HCT116 (cell line): ENCODE data around the gene CD68. TPM values are rescaled to one million over a fixed set of nuclear protein-coding genes. Genes with fewer than 3 reads are reported as not detected.

Experiments used
- ATAC-seq: fragments of 200-7000 bp; cut with Tn5 transposase; 2 replicates; pipeline ENCODE4 v1.9.1; 2020; ENCODE audit warnings: mild to moderate bottlenecking, moderate library complexity
- Bru-seq: library from RNA; stranded (reverse); fragments of 400-500 nt; gene quantifications from one replicate; lab custom pipeline; 2021; lab: Mats Ljungman, UMichigan
- BruChase-seq, 2 experiments: library from RNA; stranded (reverse); fragments of 400-500 nt; gene quantifications; one replicate each; lab custom pipeline; 2021; lab: Mats Ljungman, UMichigan
- BruUV-seq: library from RNA; stranded (reverse); fragments of 400-500 nt; replicated peaks from 2 replicates; lab custom pipeline; 2021; lab: Mats Ljungman, UMichigan
- CTCF ChIA-PET: fragments of 300-600 bp; sonication (Branson Sonifier 250); formaldehyde crosslinking; loops from one replicate; lab custom pipeline; 2021; ENCODE audit warnings: antibody characterized with exemption; lab: Charles Lee
- POLR2A ChIA-PET: fragments of 300-600, 350-600 bp; sonication (Branson Sonifier 250); formaldehyde crosslinking; loops from one replicate; lab custom pipeline; 2021; ENCODE audit warnings: antibody characterized with exemption; lab: Charles Lee
- RAD21 ChIA-PET, 2 experiments: fragments of 300-600 bp; sonication (Branson Sonifier 250); formaldehyde crosslinking; loops; one replicate each; lab custom pipeline; 2023; ENCODE audit warnings: low total read pairs in 2 of 2; ENCODE audit not compliant: uncharacterized antibody in 2 of 2, unreplicated experiment in 2 of 2, low non-redundant PET in 1 of 2; lab: Charles Lee
- DNase-seq: peaks from one replicate; pipeline ENCODE4 v3.0.0-alpha.2; 2010; ENCODE audit warnings: low read depth, low spot score
- H2AFZ ChIP-seq: fragments of 200-600 bp; shearing (Covaris generic), sonication (generic); 2 replicates; pipeline ENCODE4 v1.6.1; 2017; ENCODE audit warnings: low read depth, mixed run types, mixed read lengths, antibody characterized with exemption, low read length; ENCODE audit not compliant: poor library complexity, severe bottlenecking
- H3K27ac ChIP-seq: 2 replicates; pipeline ENCODE4 v1.5.1; 2012; ENCODE audit warnings: low read depth, low read length
- H3K27me3 ChIP-seq: fragments of 200-600 bp; sonication (generic); 2 replicates; pipeline ENCODE4 v1.6.1; 2016; ENCODE audit warnings: mixed run types, low read length, mixed read lengths; ENCODE audit not compliant: insufficient read depth
- H3K36me3 ChIP-seq, 2 experiments: fragments of 200-500 bp in 1 of 2; fragments of 200-600 bp in 1 of 2; sonication (Bioruptor generic) in 1 of 2; sonication (generic) in 1 of 2; 2 replicates each; pipeline versions ENCODE4 v1.5.1 to v1.6.1; 2014 to 2016; ENCODE audit warnings: low read length in 2 of 2, inconsistent platforms in 1 of 2, mixed read lengths in 1 of 2, mixed run types in 1 of 2; ENCODE audit not compliant: insufficient read depth in 2 of 2, control insufficient read depth in 1 of 2
- H3K4me1 ChIP-seq, 2 experiments: fragments of 200-600 bp in 1 of 2; sonication (generic) in 1 of 2; 2 replicates each; pipeline versions ENCODE4 v1.5.1 to v1.6.1; 2012 to 2017; ENCODE audit warnings: low read length in 2 of 2, inconsistent platforms in 1 of 2, mild to moderate bottlenecking in 1 of 2, mixed read lengths in 1 of 2, mixed run types in 1 of 2, moderate library complexity in 1 of 2; ENCODE audit not compliant: insufficient read depth in 2 of 2, control insufficient read depth in 1 of 2
- H3K4me2 ChIP-seq: fragments of 200-600 bp; sonication (generic); 2 replicates; pipeline ENCODE4 v1.6.1; 2017; ENCODE audit warnings: mixed run types, low read length, mixed read lengths
- H3K4me3 ChIP-seq, 2 experiments: fragments of 200-600 bp in 1 of 2; sonication (generic) in 1 of 2; replicated peaks in 1 of 2; 2 replicates each; pipeline ENCODE4 v1.5.1; 2011 to 2016; ENCODE audit warnings: low read length in 2 of 2, control low read depth in 1 of 2, low read depth in 1 of 2, mild to moderate bottlenecking in 1 of 2, mixed read lengths in 1 of 2, mixed run types in 1 of 2
- H3K79me2 ChIP-seq: fragments of 200-600 bp; sonication (generic); 2 replicates; pipeline ENCODE4 v1.6.1; 2017; ENCODE audit warnings: mild to moderate bottlenecking, mixed run types, low read length, moderate library complexity, mixed read lengths; ENCODE audit not compliant: insufficient read depth
- H3K9ac ChIP-seq: fragments of 200-600 bp; sonication (generic); 2 replicates; pipeline ENCODE4 v1.6.1; 2016; ENCODE audit warnings: low read length, mixed read lengths
- H3K9me2 ChIP-seq: fragments of 200-600 bp; sonication (generic), shearing (Covaris generic); 2 replicates; pipeline ENCODE4 v1.6.1; 2017; ENCODE audit warnings: mixed run types, mild to moderate bottlenecking, moderate library complexity; ENCODE audit not compliant: insufficient read depth
- H3K9me3 ChIP-seq, 2 experiments: fragments of 200-500 bp in 1 of 2; fragments of 200-600 bp in 1 of 2; sonication (Bioruptor generic) in 1 of 2; sonication (generic) in 1 of 2; 2 replicates each; pipeline ENCODE4 v1.6.1; 2014 to 2017; ENCODE audit warnings: low read length in 2 of 2, mixed read lengths in 2 of 2, inconsistent platforms in 1 of 2, low read depth in 1 of 2, mild to moderate bottlenecking in 1 of 2, mixed run types in 1 of 2, moderate library complexity in 1 of 2; ENCODE audit not compliant: control insufficient read depth in 1 of 2, insufficient read depth in 1 of 2
- H4K20me1 ChIP-seq: fragments of 200-600 bp; sonication (generic), shearing (Covaris generic); 2 replicates; pipeline ENCODE4 v1.6.1; 2017; ENCODE audit warnings: mixed run types, mild to moderate bottlenecking, moderate library complexity; ENCODE audit not compliant: insufficient read depth
- CEBPB ChIP-seq: IDR thresholded peaks from 2 replicates; pipeline ENCODE4 v1.6.1; 2012; ENCODE audit warnings: low read depth
- CTCF ChIP-seq, 3 experiments: fragments of 200-600 bp in 1 of 3; sonication (generic) in 1 of 3; IDR thresholded peaks in 2 of 3; conservative IDR thresholded peaks in 1 of 3; 2 replicates each; pipeline ENCODE4 v1.5.1; 2012 to 2017; ENCODE audit warnings: low read depth in 2 of 3, low read length in 2 of 3, antibody characterized with exemption in 1 of 3, borderline replicate concordance in 1 of 3, control low read depth in 1 of 3, mild to moderate bottlenecking in 1 of 3, mixed read lengths in 1 of 3, mixed run types in 1 of 3, moderate library complexity in 1 of 3; ENCODE audit not compliant: insufficient read depth in 1 of 3
- EGR1 ChIP-seq: IDR thresholded peaks from 2 replicates; pipeline ENCODE4 v1.6.1; 2012; ENCODE audit warnings: low read depth
- EZH2 ChIP-seq: fragments of 200-600 bp; sonication (generic); IDR thresholded peaks from 2 replicates; pipeline ENCODE4 v1.6.1; 2017; ENCODE audit warnings: antibody characterized with exemption, mixed run types
- EZH2phosphoT487 ChIP-seq: fragments of 200-600 bp; IDR thresholded peaks from 2 replicates; pipeline ENCODE4 v1.6.1; 2018; ENCODE audit warnings: antibody characterized with exemption, borderline replicate concordance
- FOSL1 ChIP-seq: IDR thresholded peaks from 2 replicates; pipeline ENCODE4 v1.6.1; 2012; ENCODE audit warnings: low read depth
- JUND ChIP-seq: IDR thresholded peaks from 2 replicates; pipeline ENCODE4 v1.6.1; 2012
- POLR2A ChIP-seq: IDR thresholded peaks from 2 replicates; pipeline ENCODE4 v1.7.0; 2011; ENCODE audit warnings: borderline replicate concordance; ENCODE audit not compliant: insufficient read depth, insufficient read length; ENCODE audit errors: extremely low read depth
- RAD21 ChIP-seq: IDR thresholded peaks from 2 replicates; pipeline ENCODE4 v1.6.1; 2012; ENCODE audit warnings: low read depth, mild to moderate bottlenecking
- REST ChIP-seq: IDR thresholded peaks from 2 replicates; pipeline ENCODE4 v1.6.1; 2012; ENCODE audit warnings: low read depth
- SIN3A ChIP-seq: IDR thresholded peaks from 2 replicates; pipeline ENCODE4 v1.6.1; 2012; ENCODE audit warnings: low read depth
- SP1 ChIP-seq: IDR thresholded peaks from 2 replicates; pipeline ENCODE4 v1.6.1; 2012; ENCODE audit warnings: low read depth
- SRF ChIP-seq: IDR thresholded peaks from 2 replicates; pipeline ENCODE4 v1.6.1; 2012; ENCODE audit warnings: low read depth
- TCF7L2 ChIP-seq: IDR thresholded peaks from 2 replicates; pipeline ENCODE4 v1.7.0; 2011; ENCODE audit warnings: borderline replicate concordance, inconsistent platforms; ENCODE audit not compliant: insufficient read depth, insufficient read length; ENCODE audit errors: extremely low read depth
- YY1 ChIP-seq: IDR thresholded peaks from 2 replicates; pipeline ENCODE4 v1.6.1; 2011; ENCODE audit warnings: low read length, low read depth, moderate library complexity, mild to moderate bottlenecking; ENCODE audit not compliant: insufficient replicate concordance; ENCODE audit errors: extremely low read depth
- ZFX ChIP-seq: fragments of 450-650 bp; IDR thresholded peaks from 2 replicates; pipeline ENCODE4 v1.6.1; 2017
- ZNF274 ChIP-seq: fragments of 200-500 bp; sonication (Bioruptor generic); IDR thresholded peaks from 2 replicates; pipeline ENCODE4 v1.6.1; 2014; ENCODE audit warnings: mild to moderate bottlenecking, low read depth, low read length, inconsistent platforms
- intact Hi-C: fragments of 100-400 bp; cut with micrococcal nuclease; formaldehyde crosslinking; loops from 2 replicates; pipeline ENCODE4 v1.10.0; 2022
- long read RNA-seq: library from polyadenylated mRNA; unstranded; transcript quantifications from one replicate; pipeline ENCODE4 v2.0.0, GENCODE V29; 2021; ENCODE audit not compliant: unreplicated experiment
- polyA plus RNA-seq: library from polyadenylated mRNA; unstranded; fragments of >200 nt; gene quantifications from 2 replicates; pipeline ENCODE4 v1.2.1, GENCODE V29; 2012; ENCODE audit warnings: missing spikeins
- total RNA-seq: library from RNA; stranded (reverse); gene quantifications from one replicate; pipeline ENCODE4 v1.2.1, GENCODE V29; 2021; ENCODE audit not compliant: unreplicated experiment
- TF ChIP-seq, protein P1 (sequence below): IDR thresholded peaks from 2 replicates; pipeline ENCODE4 v1.6.1; 2012

Gene CD68, protein sequence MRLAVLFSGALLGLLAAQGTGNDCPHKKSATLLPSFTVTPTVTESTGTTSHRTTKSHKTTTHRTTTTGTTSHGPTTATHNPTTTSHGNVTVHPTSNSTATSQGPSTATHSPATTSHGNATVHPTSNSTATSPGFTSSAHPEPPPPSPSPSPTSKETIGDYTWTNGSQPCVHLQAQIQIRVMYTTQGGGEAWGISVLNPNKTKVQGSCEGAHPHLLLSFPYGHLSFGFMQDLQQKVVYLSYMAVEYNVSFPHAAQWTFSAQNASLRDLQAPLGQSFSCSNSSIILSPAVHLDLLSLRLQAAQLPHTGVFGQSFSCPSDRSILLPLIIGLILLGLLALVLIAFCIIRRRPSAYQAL
- 7.0 TPM for total RNA-seq
- polyA plus RNA-seq: 68.4 and 90.6 TPM in 2 replicates
- Bru-seq, nascent RNA: percentile 46 among the genes with signal in this experiment
- percentile 64 among the genes with signal in this experiment for BruChase-seq, experiment 1, labeled RNA remaining after a 6-hour chase
- percentile 48 among the genes with signal in this experiment for BruChase-seq, experiment 2, labeled RNA remaining after a 2-hour chase
- long read RNA-seq, partial matches to known transcripts: 3 of 7 reads
- long read RNA-seq, other reads (novel, unspliced or antisense): 1 of 7 reads

DNA sequence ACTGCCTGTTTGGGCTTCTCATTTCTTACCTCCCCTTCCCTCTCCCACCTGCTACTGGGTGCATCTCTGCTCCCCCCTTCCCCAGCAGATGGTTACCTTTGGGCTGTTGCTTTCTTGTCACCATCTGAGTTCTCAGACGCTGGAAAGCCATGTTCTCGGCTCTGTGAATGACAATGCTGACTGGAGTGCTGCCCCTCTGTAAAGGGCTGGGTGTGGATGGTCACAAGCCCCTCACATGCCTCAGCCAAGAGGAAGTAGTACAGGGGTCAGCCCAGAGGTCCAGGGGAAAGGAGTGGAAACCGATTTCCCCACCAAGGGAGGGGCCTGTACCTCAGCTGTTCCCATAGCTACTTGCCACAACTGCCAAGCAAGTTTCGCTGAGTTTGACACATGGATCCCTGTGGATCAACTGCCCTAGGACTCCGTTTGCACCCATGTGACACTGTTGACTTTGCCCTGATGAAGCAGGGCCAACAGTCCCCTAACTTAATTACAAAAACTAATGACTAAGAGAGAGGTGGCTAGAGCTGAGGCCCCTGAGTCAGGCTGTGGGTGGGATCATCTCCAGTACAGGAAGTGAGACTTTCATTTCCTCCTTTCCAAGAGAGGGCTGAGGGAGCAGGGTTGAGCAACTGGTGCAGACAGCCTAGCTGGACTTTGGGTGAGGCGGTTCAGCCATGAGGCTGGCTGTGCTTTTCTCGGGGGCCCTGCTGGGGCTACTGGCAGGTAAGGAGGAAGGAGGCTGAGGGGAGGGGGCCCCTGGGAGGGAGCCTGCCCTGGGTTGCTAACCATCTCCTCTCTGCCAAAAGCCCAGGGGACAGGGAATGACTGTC lies at the start of gene CD68:
Gene CD68 (plus strand): TSS at position 638 of the 833 bp plus-strand sequence. CDS start 40 bp downstream, at position 678.
- Histone ChIP-seq H3K27me3 (no peaks in the 10 kb centered on the region), H3K4me3 (peak within 1 kb of the TSS; percentile 17 to 24), H3K36me3 (peaks cover 32 to 51% of the 10 kb centered on the region in 2 experiments), H3K9me2 (no peaks in the 10 kb centered on the region), H3K27ac (peak within 1 kb of the TSS; percentile 66), H3K9ac (peak within 1 kb of the TSS; percentile 45), H3K79me2 (peaks cover 66% of the 10 kb centered on the region), H3K4me1 (peaks cover 12 to 75% of the 10 kb centered on the region in 2 experiments), H3K4me2 (peak within 1 kb of the TSS; percentile 58), H2AFZ (no peak within 1 kb of the TSS), H3K9me3 (no peaks in the 10 kb centered on the region), H4K20me1 (peaks cover 29% of the 10 kb centered on the region; the same call in 1 of the 2 replicates)
- no TSS peak for BruUV-seq
- intact Hi-C loops: no loop called here
- ATAC-seq (peak; percentile 61), DNase-seq (peak; percentile 71)
- ChIA-PET POLR2A (interaction anchor here (0.7 to 1.7 kb wide), 5 partner anchors 20 to 462 kb away, joined by 3 to 10 read pairs (median 3); partner anchors contain the start of genes SAT2, SLC2A4, TP53 and WRAP53), CTCF (interaction anchor here (1.2 kb wide), 2 partner anchors 19 to 462 kb away, joined by 3 to 5 read pairs; no protein-coding TSS in a partner anchor), RAD21 (no interaction called here)
- no peak for TF ChIP-seq REST
- TF ChIP-seq YY1: no peak
- no peak for TF ChIP-seq ZFX
- 0 out of 2 replicates have a peak, but pooled peaks have one; percentile 29 for TF ChIP-seq EGR1
- TF ChIP-seq, protein P1, sequence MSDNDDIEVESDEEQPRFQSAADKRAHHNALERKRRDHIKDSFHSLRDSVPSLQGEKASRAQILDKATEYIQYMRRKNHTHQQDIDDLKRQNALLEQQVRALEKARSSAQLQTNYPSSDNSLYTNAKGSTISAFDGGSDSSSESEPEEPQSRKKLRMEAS: peak; percentile 90
- TF ChIP-seq SP1: peak; percentile 63; the same call in 1 of the 2 replicates
- TF ChIP-seq SIN3A: peak; percentile 98
- TF ChIP-seq ZNF274: no peak
- TF ChIP-seq EZH2: no peak
- TF ChIP-seq CTCF (IDR thresholded peaks at IDR 0.05 in 2 of 3, conservative IDR thresholded peaks at IDR 0.05 in 1 of 3; ENCODE audit: borderline replicate concordance in 1 of 3, insufficient read depth in 1 of 3, low read depth in 2 of 3, low read length in 2 of 3): no peak
- no peak for TF ChIP-seq EZH2phosphoT487
- no peak for TF ChIP-seq RAD21
- no peak for TF ChIP-seq SRF
- TF ChIP-seq JUND: no peak; the same call in 1 of the 2 replicates
- no peak; the same call in 1 of the 2 replicates for TF ChIP-seq CEBPB
- TF ChIP-seq FOSL1: no peak; the same call in 1 of the 2 replicates
- no peak for TF ChIP-seq TCF7L2
- no peak for TF ChIP-seq POLR2A
